ENCODE data around the gene PCDHGA8.
"Not testable (repeated sequence)": the region's sequence is repeated elsewhere in the genome, so short reads cannot be mapped to it uniquely, and the experiment has no call there.

PCDHGA8 gene

GRCh38 chr5:141403387-141403786 lies 11.0 kb downstream of the PCDHGA8 start:
- DNase-seq (ENCODE audit: low spot score): no peak

- DNase-seq (ENCODE audit: low spot score): not testable (repeated sequence)
Measured at GRCh38 chr5:141407790-141408505, 15.5 kb downstream of the PCDHGA8 start, which contains the start of gene PCDHGB6. Gene PCDHGB6 (plus strand): TSS chr5:141408021. CDS start chr5:141408203, 182 bp downstream.

GRCh38 chr5:141409598-141410306 lies 17.3 kb downstream of the PCDHGA8 start:
- DNase-seq (ENCODE audit: low spot score): no peak

- no peak for DNase-seq (ENCODE audit: low spot score)
Measured at GRCh38 chr5:141411575-141411974, 19.1 kb downstream of the PCDHGA8 start.

- DNase-seq (ENCODE audit: low spot score): no peak
Measured at GRCh38 chr5:141412854-141413539, 20.6 kb downstream of the PCDHGA8 start, which contains the start of gene PCDHGA10. Gene PCDHGA10 (plus strand): TSS chr5:141412987. CDS start chr5:141413176, 189 bp downstream.

GRCh38 chr5:141413540-141414069 lies 21.2 kb downstream of the PCDHGA8 start:
- no peak for DNase-seq (ENCODE audit: low spot score)

GRCh38 chr5:141414548-141415274 lies 22.3 kb downstream of the PCDHGA8 start:
- DNase-seq (ENCODE audit: low spot score): not testable (repeated sequence)

GRCh38 chr5:141415275-141415618 lies 22.8 kb downstream of the PCDHGA8 start:
- DNase-seq (ENCODE audit: low spot score): not testable (repeated sequence)

- not testable (repeated sequence) for DNase-seq (ENCODE audit: low spot score)
Measured at GRCh38 chr5:141417494-141418172, 25.2 kb downstream of the PCDHGA8 start, which contains the start of gene PCDHGB7. Gene PCDHGB7 (plus strand): TSS chr5:141417677. CDS start chr5:141417860, 183 bp downstream.

- DNase-seq (ENCODE audit: low spot score): no peak
Measured at GRCh38 chr5:141419074-141419880, 26.8 kb downstream of the PCDHGA8 start.

GRCh38 chr5:141420855-141421488 lies 28.5 kb downstream of the PCDHGA8 start, which contains the start of gene PCDHGA11:
Gene PCDHGA11 (plus strand): TSS chr5:141421051. CDS start chr5:141421228, 177 bp downstream.
- no peak for DNase-seq (ENCODE audit: low spot score)

- no peak for DNase-seq (ENCODE audit: low spot score)
Measured at GRCh38 chr5:141421489-141421855, 29.0 kb downstream of the PCDHGA8 start.

GRCh38 chr5:141422742-141423291 lies 30.4 kb downstream of the PCDHGA8 start:
- DNase-seq (ENCODE audit: low spot score): no peak

GRCh38 chr5:141427783-141428426 lies 35.5 kb downstream of the PCDHGA8 start:
- DNase-seq (ENCODE audit: low spot score): no peak

- DNase-seq (ENCODE audit: low spot score): peak; percentile 16
Measured at GRCh38 chr5:141430332-141431113, 38.1 kb downstream of the PCDHGA8 start, which contains the start of gene PCDHGA12. Gene PCDHGA12 (plus strand): TSS chr5:141430507. CDS start chr5:141430760, 253 bp downstream.

GRCh38 chr5:141431286-141431685 lies 38.9 kb downstream of the PCDHGA8 start:
- DNase-seq (ENCODE audit: low spot score): no peak

- DNase-seq (ENCODE audit: low spot score): not testable (repeated sequence)
Measured at GRCh38 chr5:141432308-141432707, 39.9 kb downstream of the PCDHGA8 start.

GRCh38 chr5:141432726-141433125 lies 40.3 kb downstream of the PCDHGA8 start:
- not testable (repeated sequence) for DNase-seq (ENCODE audit: low spot score)

All from putamen (tissue), 1 donor.